H9 (cell line): ENCODE measurements around the gene PCDH9. TPM values are rescaled to one million over a fixed set of nuclear protein-coding genes. Genes with fewer than 3 reads are reported as not detected.

Experiments
- DNase-seq: peaks from one replicate; pipeline ENCODE4 v3.0.0-alpha.2; 2017
- H2AFZ ChIP-seq: one replicate; pipeline ENCODE4 v1.6.1; 2013; ENCODE audit warnings: mild to moderate bottlenecking, low read length, control low read depth, moderate library complexity
- H2AK5ac ChIP-seq: 2 replicates; pipeline ENCODE4 v1.6.1; 2013; ENCODE audit warnings: low read length, control low read depth, mixed read lengths; ENCODE audit not compliant: insufficient read length
- H2BK120ac ChIP-seq: one replicate; pipeline ENCODE4 v1.6.1; 2013; ENCODE audit warnings: low read depth, mild to moderate bottlenecking, low read length, control low read depth, inconsistent platforms; ENCODE audit not compliant: poor library complexity, severe bottlenecking
- H2BK12ac ChIP-seq: 2 replicates; pipeline ENCODE4 v1.6.1; 2013; ENCODE audit warnings: low read length, control low read depth, mixed read lengths, low read depth; ENCODE audit not compliant: insufficient read length
- H2BK15ac ChIP-seq: 2 replicates; pipeline ENCODE4 v1.6.1; 2013; ENCODE audit warnings: low read depth, low read length, control low read depth
- H2BK20ac ChIP-seq: one replicate; pipeline ENCODE4 v1.6.1; 2013; ENCODE audit warnings: low read depth, mild to moderate bottlenecking, low read length, control low read depth, inconsistent platforms; ENCODE audit not compliant: poor library complexity, severe bottlenecking
- H2BK5ac ChIP-seq: 2 replicates; pipeline ENCODE4 v1.6.1; 2013; ENCODE audit warnings: low read length, control low read depth, mixed read lengths; ENCODE audit not compliant: insufficient read length
- H3K14ac ChIP-seq: 2 replicates; pipeline ENCODE4 v1.6.1; 2013; ENCODE audit warnings: low read length, control low read depth; ENCODE audit not compliant: insufficient read depth
- H3K18ac ChIP-seq: 2 replicates; pipeline ENCODE4 v1.6.1; 2013; ENCODE audit warnings: low read depth, mild to moderate bottlenecking, mixed read lengths, low read length, control low read depth; ENCODE audit not compliant: insufficient read length
- H3K23ac ChIP-seq: 2 replicates; pipeline ENCODE4 v1.6.1; 2013; ENCODE audit warnings: low read length, control low read depth, mixed read lengths, low read depth; ENCODE audit not compliant: insufficient read length
- H3K23me2 ChIP-seq: 2 replicates; pipeline ENCODE4 v1.6.1; 2013; ENCODE audit warnings: low read depth, mild to moderate bottlenecking, mixed read lengths, low read length, control low read depth; ENCODE audit not compliant: insufficient read length, poor library complexity, severe bottlenecking
- H3K27ac ChIP-seq: 2 replicates; pipeline ENCODE4 v1.5.1; 2013; ENCODE audit warnings: low read length, control low read depth, mixed read lengths, low read depth; ENCODE audit not compliant: insufficient read length
- H3K27me3 ChIP-seq: 2 replicates; pipeline ENCODE4 v1.6.1; 2013; ENCODE audit warnings: low read length, control low read depth, inconsistent platforms; ENCODE audit not compliant: insufficient read depth
- H3K4ac ChIP-seq: 2 replicates; pipeline ENCODE4 v1.6.1; 2013; ENCODE audit warnings: low read depth, mild to moderate bottlenecking, control low read depth, inconsistent platforms, low read length, moderate library complexity
- H3K4me1 ChIP-seq: 2 replicates; pipeline ENCODE4 v1.6.1; 2013; ENCODE audit warnings: low read length, control low read depth, inconsistent platforms; ENCODE audit not compliant: insufficient read depth
- H3K4me2 ChIP-seq: 2 replicates; pipeline ENCODE4 v1.6.1; 2013; ENCODE audit warnings: low read length, control low read depth, mixed read lengths; ENCODE audit not compliant: insufficient read length, insufficient read depth
- H3K56ac ChIP-seq: 2 replicates; pipeline ENCODE4 v1.6.1; 2013; ENCODE audit warnings: low read depth, mild to moderate bottlenecking, mixed read lengths, low read length, control low read depth; ENCODE audit not compliant: insufficient read length
- H3K79me1 ChIP-seq: 2 replicates; pipeline ENCODE4 v1.6.1; 2013; ENCODE audit warnings: low read depth, mild to moderate bottlenecking, moderate library complexity, low read length, control low read depth, inconsistent platforms; ENCODE audit not compliant: insufficient read depth, poor library complexity, severe bottlenecking
- H3K79me2 ChIP-seq: 2 replicates; pipeline ENCODE4 v1.6.1; 2013; ENCODE audit warnings: low read length, control low read depth, inconsistent platforms; ENCODE audit not compliant: insufficient read depth
- H3K9ac ChIP-seq: 2 replicates; pipeline ENCODE4 v1.6.1; 2013; ENCODE audit warnings: low read length, control low read depth, mixed read lengths; ENCODE audit not compliant: insufficient read length; ENCODE audit errors: extremely low read depth
- H3K9me3 ChIP-seq: one replicate; pipeline ENCODE4 v1.6.1; 2013; ENCODE audit warnings: low read depth, low read length, inconsistent platforms; ENCODE audit not compliant: control insufficient read depth
- H3T11ph ChIP-seq: one replicate; pipeline ENCODE4 v1.6.1; 2013; ENCODE audit warnings: mild to moderate bottlenecking, low read length, control low read depth, inconsistent platforms
- H4K20me1 ChIP-seq: one replicate; pipeline ENCODE4 v1.6.1; 2013; ENCODE audit not compliant: control insufficient read depth, insufficient read length, insufficient read depth
- H4K5ac ChIP-seq: 2 replicates; pipeline ENCODE4 v1.6.1; 2013; ENCODE audit warnings: low read depth, mild to moderate bottlenecking, mixed read lengths, low read length, control low read depth; ENCODE audit not compliant: insufficient read length
- H4K8ac ChIP-seq: replicated peaks from 2 replicates; pipeline ENCODE4 v1.6.1; 2013; ENCODE audit warnings: low read length, control low read depth, mixed read lengths, low read depth; ENCODE audit not compliant: insufficient read length
- H4K91ac ChIP-seq: 2 replicates; pipeline ENCODE4 v1.6.1; 2013; ENCODE audit warnings: low read depth, mild to moderate bottlenecking, moderate library complexity, mixed read lengths, low read length, control low read depth; ENCODE audit not compliant: insufficient read length
- H3K27ac Mint-ChIP-seq, 3 experiments: 2 replicates in 2 of 3; 3 replicates in 1 of 3; pipeline ENCODE4 v1.8.0; 2020 to 2021; ENCODE audit warnings: mixed read lengths in 3 of 3, mild to moderate bottlenecking in 1 of 3, moderate library complexity in 1 of 3
- H3K27me3 Mint-ChIP-seq: 2 replicates; pipeline ENCODE4 v1.8.0; 2021; ENCODE audit warnings: low read depth, mild to moderate bottlenecking, moderate library complexity, mixed read lengths
- H3K36me3 Mint-ChIP-seq, 3 experiments: 2 replicates in 2 of 3; 3 replicates in 1 of 3; pipeline ENCODE4 v1.8.0; 2020 to 2021; ENCODE audit warnings: low read depth in 3 of 3, mixed read lengths in 3 of 3; ENCODE audit not compliant: insufficient read depth in 1 of 3
- H3K4me1 Mint-ChIP-seq, 2 experiments: 2 replicates each; pipeline ENCODE4 v1.8.0; 2020; ENCODE audit warnings: mixed read lengths in 2 of 2
- H3K4me3 Mint-ChIP-seq, 2 experiments: 2 replicates in 1 of 2; 3 replicates in 1 of 2; pipeline ENCODE4 v1.8.0; 2020 to 2021; ENCODE audit warnings: mild to moderate bottlenecking in 2 of 2, mixed read lengths in 2 of 2, moderate library complexity in 1 of 2
- H3K9me3 Mint-ChIP-seq, 2 experiments: 2 replicates in 1 of 2; 3 replicates in 1 of 2; pipeline ENCODE4 v1.8.0; 2020; ENCODE audit warnings: mild to moderate bottlenecking in 2 of 2, mixed read lengths in 2 of 2, moderate library complexity in 1 of 2
- WGBS: extraction: QIAGEN DNeasy Blood & Tissue Kit; methylation state at CpG from one replicate; pipeline ENCODE4 v1.1.7; 2013; ENCODE audit warnings: missing lambda C conversion rate, low lambda C conversion rate, mixed read lengths; ENCODE audit not compliant: insufficient read length; ENCODE audit errors: extremely low coverage; 5-methylcytosine and 5-hydroxymethylcytosine counted together
- total RNA-seq: library from RNA; stranded (reverse); gene quantifications from 2 replicates; pipeline ENCODE4 v1.2.1, GENCODE V29; 2021
- TF ChIP-seq, protein P1 (sequence below): fragments of 200-600 bp; sonication (generic); conservative IDR thresholded peaks from 3 replicates; pipeline ENCODE4 v1.8.0; 2021; ENCODE audit warnings: antibody characterized with exemption, mild to moderate bottlenecking

Gene PCDH9
- total RNA-seq, 1 experiment from 2014 or later, result 0.11 TPM

DNA sequence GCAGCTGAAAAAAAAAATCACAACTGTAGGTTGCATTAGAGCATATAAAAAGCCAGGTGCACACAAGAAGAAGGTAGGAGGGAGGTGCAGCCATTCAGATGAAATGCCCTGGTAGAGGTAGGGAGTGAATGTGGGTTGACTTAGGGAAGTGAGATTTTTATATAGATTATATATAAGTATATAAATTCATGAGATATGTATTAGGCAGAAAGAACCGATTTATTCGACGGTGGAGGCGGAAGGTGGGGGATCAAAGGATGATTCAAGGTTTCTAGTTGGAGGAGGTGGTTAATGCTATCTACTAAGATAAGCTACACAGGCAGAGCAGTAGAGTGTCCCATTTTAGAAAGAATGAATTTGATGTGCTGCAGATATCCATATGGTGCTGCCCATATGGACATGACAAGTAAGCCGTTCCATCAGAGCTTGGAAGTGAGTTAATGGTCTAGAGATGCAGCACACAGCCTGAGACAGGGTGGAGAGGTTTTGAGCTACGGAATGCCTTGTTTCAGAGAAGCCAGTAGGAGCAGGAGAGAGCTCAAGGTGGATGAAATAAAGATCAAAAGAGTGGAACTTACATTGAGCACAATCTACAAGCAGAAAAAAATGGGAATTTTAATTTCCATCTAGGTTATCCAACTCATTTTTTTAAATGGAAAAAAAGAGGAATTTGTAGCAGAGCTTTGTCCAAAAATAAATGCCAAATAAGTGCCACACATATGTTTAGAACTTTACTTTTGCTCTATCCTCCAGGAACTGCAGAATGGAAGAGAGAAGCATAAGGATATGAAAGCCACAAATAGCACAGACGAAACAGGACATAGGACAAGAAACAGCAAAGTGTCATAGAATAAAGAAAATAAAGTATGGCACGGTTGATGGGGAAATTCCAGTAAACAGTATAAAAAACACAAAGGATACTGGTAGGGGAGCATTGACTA is 177.3 kb downstream of the PCDH9 start:
- no peak overlapping the region for H3K18ac ChIP-seq
- Mint-ChIP-seq H3K4me1 (peaks cover 6 to 7% of the 10 kb centered on the region in 2 experiments), H3K9me3 (no peaks in the 10 kb centered on the region), H3K27me3 (no peaks in the 10 kb centered on the region), H3K36me3 (no peaks in the 10 kb centered on the region), H3K4me3 (no peak overlapping the region), H3K27ac (no peak overlapping the region)
- H2BK15ac ChIP-seq, result no peak overlapping the region
- 100% methylated on average over 4 of the region's 8 CpGs for WGBS
- H2AK5ac ChIP-seq, result no peak overlapping the region
- no peak overlapping the region for H3K14ac ChIP-seq
- no peak overlapping the region for H2AFZ ChIP-seq
- no peaks in the 10 kb centered on the region for H4K20me1 ChIP-seq
- H3K9ac ChIP-seq, result no peak overlapping the region
- H3K56ac ChIP-seq, result no peak overlapping the region
- H2BK5ac ChIP-seq, result no peak overlapping the region
- no peak overlapping the region for H2BK20ac ChIP-seq
- H3K9me3 ChIP-seq, result no peaks in the 10 kb centered on the region
- H3K27ac ChIP-seq, result no peak overlapping the region
- H3K4ac ChIP-seq, result no peak overlapping the region
- no peak for DNase-seq
- H3K79me1 ChIP-seq, result no peaks in the 10 kb centered on the region
- H3K27me3 ChIP-seq, result no peaks in the 10 kb centered on the region
- no peak overlapping the region for H3K4me2 ChIP-seq
- no peak overlapping the region for H4K91ac ChIP-seq
- no peak overlapping the region for H2BK120ac ChIP-seq
- no peak overlapping the region for H3K23ac ChIP-seq
- TF ChIP-seq, protein P1, sequence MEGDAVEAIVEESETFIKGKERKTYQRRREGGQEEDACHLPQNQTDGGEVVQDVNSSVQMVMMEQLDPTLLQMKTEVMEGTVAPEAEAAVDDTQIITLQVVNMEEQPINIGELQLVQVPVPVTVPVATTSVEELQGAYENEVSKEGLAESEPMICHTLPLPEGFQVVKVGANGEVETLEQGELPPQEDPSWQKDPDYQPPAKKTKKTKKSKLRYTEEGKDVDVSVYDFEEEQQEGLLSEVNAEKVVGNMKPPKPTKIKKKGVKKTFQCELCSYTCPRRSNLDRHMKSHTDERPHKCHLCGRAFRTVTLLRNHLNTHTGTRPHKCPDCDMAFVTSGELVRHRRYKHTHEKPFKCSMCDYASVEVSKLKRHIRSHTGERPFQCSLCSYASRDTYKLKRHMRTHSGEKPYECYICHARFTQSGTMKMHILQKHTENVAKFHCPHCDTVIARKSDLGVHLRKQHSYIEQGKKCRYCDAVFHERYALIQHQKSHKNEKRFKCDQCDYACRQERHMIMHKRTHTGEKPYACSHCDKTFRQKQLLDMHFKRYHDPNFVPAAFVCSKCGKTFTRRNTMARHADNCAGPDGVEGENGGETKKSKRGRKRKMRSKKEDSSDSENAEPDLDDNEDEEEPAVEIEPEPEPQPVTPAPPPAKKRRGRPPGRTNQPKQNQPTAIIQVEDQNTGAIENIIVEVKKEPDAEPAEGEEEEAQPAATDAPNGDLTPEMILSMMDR, result peak; percentile 31; the same call in 1 of the 3 replicates
- H3T11ph ChIP-seq, result no peak overlapping the region
- H3K23me2 ChIP-seq, result no peaks in the 10 kb centered on the region
- no peaks in the 10 kb centered on the region for H3K79me2 ChIP-seq
- H4K5ac ChIP-seq, result no peak overlapping the region
- no peak overlapping the region for H4K8ac ChIP-seq
- H2BK12ac ChIP-seq, result no peak overlapping the region
- no peaks in the 10 kb centered on the region for H3K4me1 ChIP-seq
